GM04503 (cell line): Measurements from ENCODE around the gene SLC25A36.
"Not testable (repeated sequence)": the region's sequence is repeated elsewhere in the genome, so short reads cannot be mapped to it uniquely, and the experiment has no call there.

ENCODE experiments used
- DNase-seq: peaks from one replicate; pipeline ENCODE4 v3.0.0-alpha.2; 2012; ENCODE audit warnings: low read depth

The SLC25A36 gene

GRCh38 chr3:140995881-140996280 is 54.2 kb downstream of the SLC25A36 start:
- no peak for DNase-seq

GRCh38 chr3:141000027-141000663 is 58.5 kb downstream of the SLC25A36 start:
- peak; percentile 12 for DNase-seq

GRCh38 chr3:141000686-141001085 is 59.0 kb downstream of the SLC25A36 start:
- no peak for DNase-seq

DNA sequence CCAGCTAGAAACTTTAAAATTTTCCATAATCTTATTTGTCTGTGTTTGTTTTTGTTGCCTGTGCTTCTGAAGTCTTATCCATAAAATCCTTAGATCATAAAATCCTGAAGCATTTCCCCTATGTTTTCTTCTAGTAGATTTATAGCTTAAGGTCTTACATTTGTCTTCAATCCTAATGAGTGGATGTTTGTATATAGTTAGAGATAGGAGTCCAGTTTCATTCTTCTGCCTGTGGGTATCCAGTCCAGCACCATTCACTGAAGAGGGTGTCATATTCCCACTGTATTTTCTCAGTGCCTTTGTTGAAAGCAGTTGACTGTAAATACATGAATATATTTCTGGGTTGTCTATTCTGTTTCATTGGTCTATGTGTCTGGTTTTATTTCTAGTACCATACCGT is 64.7 kb downstream of the SLC25A36 start:
- DNase-seq, result no peak

GRCh38 chr3:141009496-141009895 is 67.9 kb downstream of the SLC25A36 start:
- DNase-seq, result no peak

DNA sequence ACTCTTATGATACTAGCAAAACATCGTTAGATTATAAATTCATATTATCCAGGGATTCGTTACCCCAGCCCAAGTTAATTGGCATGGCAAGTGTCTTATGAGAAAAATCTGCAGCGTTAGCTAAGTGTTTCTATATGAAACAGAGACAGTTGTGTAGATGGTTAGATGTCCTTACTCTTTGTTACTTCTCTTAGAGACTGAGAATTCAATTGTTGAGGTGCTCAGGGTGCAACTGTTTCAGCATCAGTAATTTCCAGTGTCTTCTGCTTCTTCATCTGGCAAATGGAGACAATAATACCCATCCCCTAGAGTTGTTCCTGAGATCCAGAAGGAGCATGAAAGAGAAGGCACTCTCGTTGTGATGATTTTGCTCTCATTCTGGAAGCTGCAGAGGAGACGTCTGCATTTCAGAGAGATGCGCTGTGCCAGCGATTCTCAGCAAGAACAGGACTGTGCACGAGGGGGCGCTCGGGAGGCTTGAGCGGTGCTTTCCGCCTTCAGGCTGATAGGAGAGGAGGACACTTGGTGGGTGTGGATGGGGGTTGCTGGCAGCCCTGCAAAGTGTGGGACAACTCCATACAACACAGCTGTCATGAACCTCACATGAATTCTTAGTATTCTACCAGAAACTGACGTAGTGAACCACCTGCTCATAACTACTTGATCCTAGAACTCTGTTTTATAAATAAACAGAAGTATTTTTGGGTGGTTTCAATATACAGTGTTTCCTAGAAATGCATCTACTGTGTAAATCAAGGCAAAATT is 69.8 kb downstream of the SLC25A36 start:
- no peak for DNase-seq

DNA sequence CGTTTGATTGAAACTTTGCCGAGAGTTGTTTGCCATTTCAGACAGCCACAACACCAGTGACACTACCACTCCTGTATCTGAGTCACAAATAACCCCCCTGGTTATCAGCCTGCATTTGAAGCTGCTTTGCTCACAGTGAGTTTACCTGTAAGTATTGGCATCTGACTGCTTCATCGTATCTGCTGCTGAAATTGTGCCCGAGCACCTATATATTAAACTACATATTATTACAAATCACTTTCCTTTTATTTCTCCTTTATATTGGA is 70.3 kb downstream of the SLC25A36 start:
- no peak for DNase-seq

DNA sequence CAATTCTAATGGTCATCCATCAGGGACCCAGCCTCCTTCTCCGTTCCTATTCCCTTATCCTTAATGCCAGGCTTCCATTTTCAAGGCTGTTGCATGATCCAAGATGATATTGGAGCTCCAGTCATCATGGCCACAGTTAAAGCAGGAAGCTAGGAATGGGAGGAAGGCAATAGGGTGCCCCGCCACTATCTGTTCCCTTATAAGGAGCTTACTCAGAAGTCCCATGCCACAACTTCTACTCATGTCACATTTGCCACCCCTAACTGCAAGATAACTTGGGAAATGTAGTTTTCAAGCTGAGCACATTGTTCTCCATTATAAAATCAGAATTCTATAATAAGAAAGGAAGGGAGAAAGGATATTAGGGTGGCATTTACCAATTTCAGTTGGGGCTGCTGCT is 70.9 kb downstream of the SLC25A36 start:
- no peak for DNase-seq

DNA sequence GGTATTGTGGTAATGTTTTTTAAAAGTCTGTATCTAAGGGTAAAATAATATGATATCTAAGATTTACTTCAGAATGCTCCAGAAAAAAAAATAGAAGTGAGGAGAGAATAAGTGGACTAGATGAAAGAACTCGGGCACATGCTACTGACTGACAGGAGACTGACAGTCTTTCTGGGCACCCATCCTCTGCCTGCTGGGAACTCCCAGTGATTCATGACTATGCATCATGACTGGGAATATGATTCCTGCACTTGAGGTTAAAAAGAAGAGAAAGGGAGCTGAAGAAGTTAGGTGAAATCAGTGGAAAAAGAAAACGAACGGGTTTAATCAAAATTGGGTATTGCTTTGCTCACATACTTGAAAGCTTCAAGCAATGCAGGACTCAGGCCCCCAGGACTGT is 73.8 kb downstream of the SLC25A36 start:
- no peak for DNase-seq

GRCh38 chr3:141017366-141018322 is 76.0 kb downstream of the SLC25A36 start:
- DNase-seq, result not testable (repeated sequence)

GRCh38 chr3:141019244-141019643 is 77.6 kb downstream of the SLC25A36 start:
- DNase-seq, result no peak

DNA sequence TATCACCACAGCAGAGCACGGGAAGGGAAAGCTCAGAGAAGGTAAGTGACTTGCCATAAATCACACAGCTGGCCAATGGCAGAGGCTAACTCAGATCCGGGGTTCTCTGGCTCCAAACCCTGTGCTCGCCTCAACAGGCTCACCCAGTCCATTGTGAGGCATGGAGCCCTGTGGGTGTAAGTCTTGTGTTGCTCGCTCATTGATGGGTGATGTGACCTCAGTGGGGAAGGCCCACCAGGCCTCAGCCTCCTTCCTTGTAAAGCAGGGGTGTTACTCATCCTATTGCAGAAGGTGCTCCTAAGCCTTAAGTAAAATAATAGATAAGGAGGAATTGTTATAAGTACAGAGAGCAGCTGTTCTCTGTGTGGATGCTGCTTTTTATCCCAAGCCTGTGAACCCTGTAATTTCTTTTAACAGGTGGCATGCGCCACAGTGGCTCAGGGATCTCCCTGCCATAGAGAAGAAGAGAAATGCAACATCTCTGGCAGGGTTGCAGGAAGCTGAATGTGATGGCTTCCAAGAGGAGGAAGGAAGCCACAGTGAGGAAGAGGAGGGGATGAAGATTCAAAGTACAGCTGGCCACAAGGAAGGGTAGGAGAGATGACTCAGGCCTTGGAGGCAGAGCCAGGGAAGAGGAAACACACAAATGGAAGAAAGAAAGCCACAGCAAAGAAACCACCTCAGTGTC is 78.7 kb downstream of the SLC25A36 start:
- no peak for DNase-seq

- DNase-seq, result no peak
Measured at GRCh38 chr3:141021261-141021660, 79.6 kb downstream of the SLC25A36 start.
